Stimulated activated naive CD8-positive, alpha-beta T cell treated with anti-CD3 and anti-CD28 coated beads, Interleukin-15, Interleukin-2, amounts not matched to agents 100 U/mL and 50 U/mL, for 24 hours (primary cell): ENCODE measurements around the gene AP2S1.
"Not testable (repeated sequence)": the region's sequence is repeated elsewhere in the genome, so short reads cannot be mapped to it uniquely, and the experiment has no call there.

Experiments used
- ATAC-seq: fragments of 150-1000 bp; cut with Tn5 transposase; one replicate; pipeline ENCODE4 v1.10.0; 2021
- DNase-seq: peaks from one replicate; pipeline ENCODE4 v3.0.0; 2021

AP2S1 gene

DNA sequence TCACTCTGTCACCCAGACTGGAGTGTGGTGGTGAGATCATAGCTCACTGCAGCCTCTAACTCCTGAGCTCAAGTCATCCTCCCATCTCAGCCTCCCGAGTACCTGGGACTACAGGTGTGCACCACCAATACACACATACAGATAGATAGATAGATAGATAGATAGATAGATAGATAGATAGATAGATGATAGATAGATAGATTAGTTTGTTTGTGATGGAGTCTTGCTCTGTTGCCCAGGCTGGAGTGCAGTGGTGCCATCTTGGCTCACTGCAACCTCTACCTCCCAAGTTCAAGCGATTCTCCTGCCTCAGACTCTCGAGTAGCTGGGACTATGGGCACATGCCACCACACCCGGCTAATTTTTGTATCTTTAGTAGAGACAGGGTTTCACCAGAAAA is 46.2 kb downstream of the AP2S1 start:
- not testable (repeated sequence) for ATAC-seq, DNase-seq

DNA sequence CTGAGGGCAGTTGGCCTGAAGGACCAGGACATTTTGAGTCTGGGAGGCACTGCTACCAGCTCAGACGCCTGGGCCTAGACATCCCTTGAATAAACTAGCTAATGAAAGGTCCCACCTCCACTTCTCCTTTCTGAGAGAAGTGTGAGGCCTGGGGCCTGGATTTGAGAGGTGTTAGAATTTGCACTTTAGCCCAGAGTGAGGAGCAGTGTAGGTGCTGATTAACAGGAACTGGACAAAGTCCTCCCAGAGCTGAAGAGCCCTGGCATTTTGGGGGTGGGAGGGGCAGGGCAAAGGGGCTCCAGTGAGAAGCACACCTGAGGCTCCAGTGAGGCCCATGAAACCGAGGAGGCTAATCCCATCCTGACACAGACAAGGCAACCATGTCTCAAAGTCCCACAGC is 47.1 kb downstream of the AP2S1 start:
- no peak for ATAC-seq

DNA sequence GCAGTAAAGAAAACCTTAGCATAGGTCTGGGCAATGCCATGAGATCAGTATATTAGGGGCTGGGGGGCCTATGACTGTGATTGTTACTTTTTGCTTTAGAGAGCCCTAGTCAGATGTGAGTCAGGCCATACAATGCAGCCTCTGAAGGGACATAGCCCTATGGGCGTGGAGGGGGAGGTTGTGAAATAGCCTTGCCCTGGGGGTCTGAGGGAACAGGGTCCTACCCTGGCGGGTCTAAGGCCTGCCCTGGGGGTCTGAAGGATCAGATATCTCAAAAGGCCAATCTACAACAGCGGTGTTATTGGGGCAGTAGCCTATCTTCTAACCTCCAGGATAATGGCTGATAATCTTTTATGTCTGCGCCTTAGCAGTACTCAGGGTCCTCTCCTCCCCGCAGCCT is 48.5 kb downstream of the AP2S1 start:
- DNase-seq: no peak
- no peak for ATAC-seq

More for the DNA sequence above, 47.1 kb downstream of the AP2S1 start:
- DNase-seq: no peak

DNA sequence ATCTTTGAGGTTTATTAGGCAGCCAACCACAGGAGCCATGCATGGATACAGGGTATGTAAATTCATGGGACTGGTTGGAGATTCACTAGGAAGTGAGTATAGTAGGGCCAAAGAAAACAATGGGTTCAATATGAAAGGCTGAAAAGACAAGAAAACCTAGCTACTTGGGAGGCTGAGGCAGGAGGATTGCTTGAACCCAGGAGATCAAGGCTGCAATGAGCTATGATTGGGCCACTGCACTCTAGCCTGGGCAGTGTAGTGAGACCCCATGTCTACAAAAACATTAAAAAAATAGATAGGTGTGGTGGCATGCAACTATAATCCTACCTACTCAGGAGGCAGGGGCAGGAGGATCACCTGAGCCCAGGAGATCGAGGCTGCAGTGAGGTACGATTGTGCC is 51.9 kb downstream of the AP2S1 start:
- DNase-seq (no peak), ATAC-seq (no peak)

DNA sequence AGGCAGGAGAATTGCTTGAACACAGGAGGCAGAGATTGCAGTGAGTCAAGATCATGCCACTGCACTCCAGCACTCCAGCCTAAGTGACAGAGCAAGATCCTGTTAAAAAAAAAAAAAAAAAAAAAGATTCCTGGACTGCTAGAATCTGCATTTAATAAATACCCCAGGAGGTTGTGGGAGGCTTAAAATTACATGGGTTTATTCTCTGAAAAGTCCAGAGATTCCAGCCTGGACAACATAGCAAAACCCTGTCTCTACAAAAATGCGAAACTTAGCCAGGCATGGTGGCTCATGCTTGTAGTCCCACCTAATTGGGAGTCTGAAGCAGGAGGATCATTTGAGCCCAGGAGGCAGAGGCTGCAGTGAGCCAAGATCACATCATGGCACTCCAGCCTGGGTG is 52.8 kb downstream of the AP2S1 start:
- ATAC-seq: no peak

DNA sequence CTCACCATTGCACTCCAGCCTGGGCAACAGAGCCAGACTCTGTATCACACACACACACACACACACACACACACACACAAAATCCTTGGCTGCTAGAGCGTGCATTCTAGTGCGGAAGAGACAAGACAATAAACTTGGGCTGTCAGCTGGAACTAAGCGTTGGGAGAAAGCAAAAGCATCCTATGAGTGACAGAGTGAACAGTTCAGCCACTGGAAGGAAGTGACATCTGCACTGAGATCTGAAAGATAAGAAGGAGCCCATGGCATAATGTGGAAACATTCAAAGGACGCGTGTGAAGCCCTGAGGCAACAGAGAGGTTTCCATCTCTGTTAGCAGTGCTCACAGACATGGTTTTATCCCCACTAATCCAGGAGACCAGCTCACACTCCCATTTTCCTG is 58.7 kb downstream of the AP2S1 start:
- no peak for ATAC-seq
- no peak for DNase-seq

More for the DNA sequence above, 52.8 kb downstream of the AP2S1 start:
- no peak for DNase-seq

DNA sequence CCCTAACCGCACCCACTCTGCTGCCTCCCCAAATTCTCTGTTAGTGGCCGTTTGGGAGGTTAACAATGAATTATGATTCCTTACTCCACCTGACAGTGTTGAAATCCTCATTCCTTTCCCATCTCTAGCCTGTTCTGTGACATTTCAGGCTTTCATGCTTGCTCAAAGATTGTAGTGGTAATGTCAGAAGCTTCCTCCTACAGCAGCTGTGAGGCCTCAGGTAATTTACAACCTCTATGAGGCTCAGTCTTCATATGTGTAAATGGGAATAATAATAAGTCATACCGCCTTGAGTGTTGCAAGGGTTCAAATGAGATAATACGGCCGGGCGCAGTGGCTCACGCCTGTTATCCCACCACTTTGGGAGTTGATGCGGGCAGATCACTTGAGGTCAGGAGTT is 61.3 kb downstream of the AP2S1 start:
- ATAC-seq: no peak
- DNase-seq: no peak

DNA sequence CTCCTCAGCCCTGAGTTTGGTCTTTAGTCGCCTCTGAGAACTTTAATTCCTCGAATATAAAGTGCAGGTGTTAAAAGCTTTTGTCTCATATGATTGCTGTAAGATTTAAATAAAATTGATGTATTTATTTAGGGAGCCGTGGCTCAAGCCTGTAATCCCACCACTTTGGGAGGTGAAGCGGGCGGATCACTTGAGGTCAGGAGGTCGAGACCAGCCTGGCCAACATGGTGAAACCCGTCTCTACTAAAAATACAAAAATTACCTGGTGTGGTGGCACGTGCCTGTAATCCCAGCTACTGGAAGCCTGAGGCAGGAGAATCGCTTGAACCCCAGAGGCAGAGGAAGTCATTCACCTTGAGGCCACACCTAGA is 61.7 kb downstream of the AP2S1 start:
- DNase-seq (no peak), ATAC-seq (no peak)

DNA sequence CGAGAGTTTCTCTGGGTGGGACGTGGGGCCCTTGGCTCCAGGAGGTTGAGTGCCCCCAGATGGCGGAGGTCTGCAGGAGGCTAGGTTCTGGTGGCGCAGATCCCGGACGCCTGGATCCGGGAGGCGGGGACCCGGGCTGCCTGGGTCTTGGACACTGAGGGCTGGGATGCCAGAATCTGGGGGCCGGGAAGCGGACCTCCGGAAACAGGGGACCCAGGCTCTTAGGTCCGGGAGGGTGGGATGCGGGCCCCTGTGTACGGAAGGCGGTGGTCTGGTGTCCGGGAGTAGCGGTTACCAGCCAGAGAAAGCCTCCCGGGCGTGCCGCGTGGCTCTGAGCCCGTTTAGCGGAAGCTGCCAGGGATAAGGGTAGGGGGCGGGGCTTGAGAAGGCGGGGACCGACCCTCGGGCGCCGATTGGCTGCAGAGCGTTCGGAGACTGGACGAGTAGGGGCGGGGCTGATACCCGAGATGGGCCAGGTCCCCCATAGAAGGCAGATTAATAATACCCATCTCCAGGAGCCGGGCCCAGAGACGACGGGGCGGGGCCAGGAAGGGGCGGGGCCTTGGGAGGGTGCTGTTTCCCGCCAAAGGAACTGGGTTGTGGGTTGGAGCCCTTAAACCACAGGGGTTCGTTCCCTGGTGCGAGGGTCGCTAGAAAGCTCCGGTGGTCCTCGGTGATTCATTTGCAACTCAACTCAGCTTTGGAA is 62.2 kb downstream of the AP2S1 start, which contains the start of gene SLC1A5:
TSS of gene SLC1A5 (minus strand) at position 333 of the 706 bp plus-strand sequence. CDS start 629 bp downstream, outside the sequence.
- ATAC-seq (peak; percentile 79), DNase-seq (peak; percentile 99)
